NCI-H2029 (cell line): ENCODE measurements around the gene DLG2.

Source experiments
- DNase-seq: peaks from one replicate; lab custom pipeline; 2025; lab: John Stamatoyannopoulos, UW

Gene DLG2

DNA sequence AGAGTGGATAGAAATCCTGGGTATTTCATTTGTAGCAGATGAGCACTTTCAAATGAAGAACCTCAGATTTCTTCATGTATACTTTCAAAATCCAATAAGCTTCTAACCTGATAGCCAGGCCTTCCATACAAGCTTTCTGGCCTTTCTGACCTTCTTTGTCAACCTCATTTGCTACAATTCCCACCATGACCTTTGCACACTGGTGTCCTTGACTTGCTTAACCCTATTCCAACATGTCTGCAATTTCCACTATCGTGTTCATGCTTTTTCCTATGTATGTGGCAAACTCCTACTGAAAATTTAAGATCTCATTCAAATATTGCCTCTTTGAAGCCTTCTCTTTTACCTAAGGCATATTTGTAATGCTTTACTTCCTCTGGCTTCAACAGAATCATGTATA lies 2098.9 kb downstream of the DLG2 start:
- DNase-seq: no peak

DNA sequence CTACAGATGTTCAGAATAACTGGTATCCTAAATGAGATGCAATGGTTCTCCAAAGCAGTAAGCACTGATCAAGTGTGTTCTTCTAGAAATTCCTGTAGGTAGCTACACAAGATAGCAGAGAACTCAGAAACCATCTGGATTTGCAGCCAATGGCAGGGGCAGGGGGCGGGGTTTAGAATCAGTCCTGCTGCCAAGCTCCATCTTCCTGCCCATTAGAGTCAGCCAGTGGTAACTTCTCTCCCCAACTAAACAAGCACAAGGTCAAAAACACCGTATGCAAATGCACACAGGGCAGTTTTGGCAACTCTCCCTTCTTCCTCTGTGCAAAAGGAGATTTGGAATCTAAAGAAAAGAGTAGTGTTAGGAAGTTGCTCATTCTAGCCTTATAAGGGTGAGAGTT lies 2103.5 kb downstream of the DLG2 start:
- DNase-seq: no peak

DNA sequence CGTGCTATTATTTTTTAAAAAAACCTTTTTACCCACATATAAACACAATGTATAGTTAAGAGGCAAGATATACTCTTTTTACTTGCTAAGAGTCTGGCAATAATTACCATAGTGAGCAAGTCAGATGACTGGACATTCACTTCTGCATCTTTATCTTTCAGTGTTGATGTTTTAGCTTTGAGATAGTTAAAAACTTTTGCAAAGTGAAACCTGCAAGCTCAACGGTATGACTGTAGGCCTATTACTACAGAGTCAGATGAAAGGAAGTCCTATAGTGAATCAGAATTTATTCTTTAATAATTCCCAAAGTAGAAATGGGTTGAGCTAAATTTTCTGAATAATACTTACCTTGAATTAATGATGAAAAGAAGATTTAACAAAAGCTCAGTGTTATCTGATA lies 2104.2 kb downstream of the DLG2 start:
- DNase-seq: no peak

DNA sequence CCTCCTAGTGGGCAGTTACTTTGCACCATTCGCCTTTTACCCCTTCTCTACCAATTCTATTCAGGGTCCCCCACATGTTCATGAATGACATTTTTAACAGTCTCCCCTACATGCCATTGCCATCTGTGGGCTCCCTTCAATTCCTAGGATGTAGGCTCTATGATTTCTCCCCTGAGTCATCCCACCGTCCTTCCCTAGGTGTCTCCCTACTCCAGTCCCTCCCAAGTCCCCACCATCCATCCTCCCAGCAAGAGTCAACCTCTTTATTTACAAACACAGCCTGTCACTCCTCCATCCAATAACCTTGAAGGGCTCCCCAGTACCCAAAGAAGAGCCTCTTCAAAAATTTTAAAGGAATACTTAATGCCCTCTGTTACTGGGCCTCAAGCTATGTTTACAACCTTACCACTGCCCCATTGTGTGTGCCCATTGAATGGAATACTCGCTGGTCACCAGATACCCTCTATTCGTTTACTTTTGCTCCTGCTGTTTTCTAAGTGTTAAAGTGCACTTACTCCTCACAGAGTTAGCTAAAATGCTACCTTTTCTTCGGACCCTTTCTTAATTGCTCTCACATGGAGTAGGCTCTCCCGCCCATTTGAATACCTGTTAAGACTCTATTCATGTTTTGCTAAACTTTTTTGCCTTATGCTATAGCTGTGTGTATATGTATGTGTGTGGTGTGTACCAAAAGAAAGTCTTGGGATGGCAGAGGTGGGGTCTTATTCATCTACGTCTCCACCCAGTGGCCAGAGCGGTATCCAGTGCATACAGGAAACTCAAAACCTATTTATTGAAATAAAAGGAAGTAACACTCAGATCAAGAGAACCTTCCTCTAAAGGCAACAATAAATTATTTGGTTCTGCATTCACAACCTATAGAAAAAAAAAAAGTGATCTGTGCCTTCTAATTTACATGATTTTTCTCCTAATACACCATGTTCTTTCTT lies 2105.2 kb downstream of the DLG2 start:
- no peak for DNase-seq

DNA sequence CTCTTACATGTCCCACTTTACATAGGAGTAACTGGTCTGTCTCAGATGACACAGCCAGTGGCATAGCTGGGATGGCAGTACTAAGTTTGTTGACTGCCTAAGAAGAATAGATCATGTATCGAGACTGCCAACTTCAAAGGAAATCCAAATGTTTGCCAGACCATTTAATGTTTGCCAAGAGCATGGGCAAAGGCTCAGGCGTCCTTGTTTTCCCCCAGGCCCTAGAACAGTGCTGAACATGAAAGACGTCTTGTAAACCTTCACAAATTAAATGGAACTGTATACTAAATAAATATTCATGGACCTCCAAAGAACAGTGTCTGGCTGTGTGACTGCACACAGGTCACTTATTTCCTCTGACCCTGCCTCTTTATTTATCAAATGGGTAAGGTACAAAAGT lies 2106.3 kb downstream of the DLG2 start:
- no peak for DNase-seq

DNA sequence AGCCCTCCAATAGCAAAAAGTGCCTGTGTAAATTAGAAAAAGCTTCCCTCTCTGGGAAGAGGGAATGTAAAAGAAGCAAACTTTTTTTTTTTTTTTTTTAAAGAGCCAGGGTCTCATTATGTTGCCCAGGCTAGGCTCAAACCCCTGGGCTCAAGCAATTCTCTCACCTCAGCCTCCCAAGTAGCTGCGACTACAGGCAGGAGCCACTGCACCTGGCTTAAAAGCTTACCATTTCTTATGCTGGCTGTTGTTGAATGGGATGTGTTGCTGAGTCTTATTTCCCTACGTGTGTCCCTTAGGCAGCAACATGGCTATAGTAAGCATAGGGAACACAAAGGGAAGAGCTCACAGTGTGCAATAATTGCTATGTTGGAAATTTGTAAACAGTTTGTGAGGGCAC lies 2115.5 kb downstream of the DLG2 start:
- no peak for DNase-seq

DNA sequence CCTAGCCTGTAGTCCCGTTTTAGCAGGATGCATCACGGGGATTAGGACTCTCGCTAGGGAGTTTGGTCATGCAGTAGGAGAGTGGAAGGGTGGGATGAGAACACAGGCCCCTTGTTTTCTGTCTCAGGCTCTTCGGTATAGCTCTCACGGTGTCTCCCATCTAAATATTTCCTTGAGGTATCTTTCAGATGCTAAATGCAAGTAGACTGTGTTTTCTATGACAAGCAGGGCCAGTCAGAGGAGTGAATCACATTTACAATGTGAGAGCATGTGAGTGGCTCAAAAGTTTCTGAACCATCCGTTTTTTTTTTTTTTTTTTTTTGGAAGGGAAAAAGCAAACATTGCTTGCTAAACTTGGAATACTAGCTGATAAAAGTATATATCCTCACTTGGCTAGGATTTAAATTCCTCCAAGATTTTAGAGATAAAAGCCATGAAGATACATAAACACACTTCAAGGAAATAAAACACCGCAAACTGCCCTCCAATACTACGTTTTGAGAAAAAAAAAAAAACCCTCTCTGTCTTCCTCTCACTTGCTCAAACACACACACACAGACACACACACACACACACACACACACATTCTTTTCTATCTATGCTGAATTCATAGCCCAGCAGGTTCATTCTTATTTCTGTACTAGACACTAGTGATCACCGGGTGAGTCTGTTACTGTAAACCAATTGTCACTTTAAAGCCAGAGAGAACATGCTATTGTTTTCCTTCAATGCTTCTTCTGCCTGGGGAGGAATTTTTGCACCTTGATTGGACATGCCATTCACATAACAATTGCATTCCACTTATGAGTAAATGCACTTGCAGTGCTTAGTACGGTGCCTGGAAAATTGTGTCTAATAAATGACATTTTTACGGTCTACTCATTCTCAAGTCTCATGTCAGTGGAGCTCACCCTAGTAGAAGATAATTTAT lies 2116.3 kb downstream of the DLG2 start:
- no peak for DNase-seq

DNA sequence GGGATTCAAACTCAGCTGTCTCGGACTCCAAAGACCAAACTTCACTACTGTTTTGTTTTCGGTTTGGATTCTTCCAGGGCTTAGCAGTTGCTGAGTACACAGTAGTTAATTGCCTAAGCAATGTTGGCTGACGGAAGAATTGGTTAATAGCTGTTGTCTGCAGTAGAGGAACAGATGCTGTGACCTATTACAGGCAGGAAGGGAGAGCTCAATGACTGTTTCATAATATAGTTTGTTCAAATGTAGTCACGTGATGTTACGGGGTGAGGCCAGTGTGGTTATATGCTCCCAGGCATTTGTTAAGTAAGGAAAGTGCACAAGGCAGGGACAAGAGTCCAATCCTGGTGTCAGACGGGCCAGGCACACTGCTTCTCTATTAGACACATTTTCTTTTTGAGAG lies 2118.3 kb downstream of the DLG2 start:
- DNase-seq: no peak

DNA sequence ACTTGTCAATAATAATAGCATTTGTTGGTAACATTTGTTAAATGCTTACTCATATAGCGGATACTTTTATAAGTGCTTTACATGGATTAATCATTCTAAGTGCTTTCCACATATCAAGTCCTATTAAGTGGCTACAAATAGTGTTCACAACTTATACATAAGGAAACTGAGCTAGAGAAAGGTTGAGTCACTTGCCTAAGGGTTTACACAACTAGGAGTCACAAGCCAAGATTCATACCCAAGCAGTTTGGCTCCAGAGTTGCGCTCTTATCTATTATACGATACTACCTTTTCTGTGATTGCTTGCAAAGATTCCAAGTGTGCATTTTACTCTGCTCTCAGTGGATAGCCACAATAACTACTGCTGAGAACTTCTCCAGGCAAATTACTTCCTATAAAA lies 2125.1 kb downstream of the DLG2 start:
- no peak for DNase-seq

DNA sequence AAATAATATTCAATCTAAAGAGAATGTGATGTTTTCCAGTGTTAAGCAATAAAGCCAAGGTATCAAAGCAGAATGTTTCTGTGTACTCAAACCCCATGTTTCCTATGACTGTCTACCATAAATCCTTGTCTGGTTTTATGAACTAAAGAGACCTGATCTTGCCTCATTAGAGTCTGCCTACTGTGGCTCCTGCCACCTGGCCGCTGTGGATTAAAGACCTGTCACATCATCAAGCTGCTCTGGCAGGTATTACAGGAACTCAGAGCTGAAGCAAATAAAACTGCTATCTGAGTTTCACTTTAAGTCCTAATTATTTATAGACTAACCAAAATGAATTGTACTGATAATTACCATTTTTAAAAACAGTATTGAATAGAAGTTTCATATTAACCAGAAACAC lies 2133.2 kb downstream of the DLG2 start:
- DNase-seq: no peak

DNA sequence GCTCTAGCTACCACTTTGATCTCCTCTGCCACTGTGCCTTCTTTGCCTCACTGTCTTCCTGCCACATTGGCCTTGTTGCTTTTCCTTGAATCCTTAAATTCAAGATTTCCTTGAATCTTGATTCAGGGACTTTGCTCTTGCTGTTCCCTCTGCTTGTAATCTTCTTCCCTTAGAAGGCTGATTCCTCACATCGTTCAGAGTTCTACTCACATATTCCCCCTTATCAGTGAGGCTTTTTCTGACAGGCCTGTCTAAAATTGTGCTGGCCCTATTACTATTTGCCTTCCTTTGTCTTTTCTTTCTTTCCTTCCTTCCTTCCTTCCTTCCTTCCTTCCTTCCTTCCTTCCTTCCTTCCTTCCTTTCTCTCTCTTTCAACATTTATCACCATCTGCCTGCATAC lies 2134.1 kb downstream of the DLG2 start:
- no peak for DNase-seq

DNA sequence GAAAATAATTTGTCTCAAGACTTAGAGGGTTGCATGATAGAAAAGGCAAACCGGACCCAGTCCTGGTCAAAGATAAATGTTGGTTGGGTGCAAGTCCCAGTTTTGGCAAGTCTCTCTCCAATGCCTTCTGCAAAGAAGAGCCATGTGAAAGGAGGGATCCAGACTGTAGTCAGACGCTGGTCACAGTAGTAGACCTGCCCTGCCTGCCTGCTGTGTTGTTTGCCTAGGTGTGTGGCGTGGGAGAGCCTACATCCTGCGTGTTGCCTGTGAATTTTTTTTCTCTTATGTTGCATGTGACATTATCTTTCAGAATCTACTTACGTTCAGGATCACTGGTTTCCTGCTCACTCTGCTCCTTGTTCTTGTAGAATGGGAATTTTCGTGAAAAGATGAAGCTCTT lies 2143.3 kb downstream of the DLG2 start:
- no peak for DNase-seq

DNA sequence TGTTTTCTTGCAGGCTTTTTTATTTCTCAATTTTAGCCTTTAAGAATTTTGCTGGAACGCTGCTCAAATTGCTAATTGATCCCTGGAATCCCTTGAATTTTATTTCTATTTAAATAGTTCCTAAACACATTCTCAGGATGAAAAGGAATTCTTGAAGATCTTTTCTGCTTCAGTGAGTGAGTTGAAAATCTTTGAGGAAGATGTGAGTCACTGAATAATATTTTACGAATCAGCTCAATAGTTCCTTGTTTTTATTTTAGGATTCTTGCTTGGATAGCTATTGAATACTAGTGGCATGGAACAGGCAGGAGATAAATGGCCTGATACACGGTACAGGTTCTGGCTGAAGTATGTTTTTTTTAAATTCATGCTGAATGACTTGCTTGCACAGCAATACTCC lies 2146.3 kb downstream of the DLG2 start:
- no peak for DNase-seq

DNA sequence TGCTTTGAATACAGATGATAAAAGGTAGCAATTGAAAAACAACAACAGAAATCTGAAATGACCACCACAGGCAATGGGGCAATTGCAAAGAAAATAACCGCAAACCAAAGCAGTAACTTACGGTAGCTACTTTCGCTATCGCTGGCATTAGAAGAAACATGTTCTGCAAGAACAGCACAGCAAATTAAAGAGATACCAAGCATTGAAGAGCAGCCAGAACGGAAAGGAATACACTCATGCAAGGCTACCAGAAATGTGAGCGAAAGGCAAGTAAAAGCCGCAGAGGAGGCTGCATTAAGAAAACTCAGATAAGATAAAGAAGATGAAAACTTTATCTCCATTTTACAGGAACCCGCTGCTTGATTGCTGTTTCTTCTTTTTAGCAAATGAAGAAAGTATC lies 2146.9 kb downstream of the DLG2 start:
- DNase-seq: no peak

DNA sequence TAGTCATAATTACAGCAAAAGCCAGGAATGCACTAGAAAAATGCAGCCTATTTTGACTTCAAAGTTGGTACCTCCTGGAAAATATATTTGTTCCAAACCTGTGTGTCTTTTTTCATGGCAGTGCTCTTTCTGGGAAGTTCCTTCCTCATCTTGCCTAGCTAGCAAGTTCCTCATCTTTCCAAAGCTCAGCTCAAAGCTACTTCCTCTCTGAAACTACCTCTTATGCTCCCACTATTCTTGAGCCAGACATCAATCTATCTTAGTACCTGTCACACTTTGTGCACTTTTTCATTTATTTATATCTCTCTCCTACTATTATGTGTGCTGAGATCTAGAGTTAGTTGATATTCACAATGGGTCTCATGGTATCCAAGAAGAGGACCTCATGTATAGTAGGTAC lies 2149.4 kb downstream of the DLG2 start:
- DNase-seq: no peak

DNA sequence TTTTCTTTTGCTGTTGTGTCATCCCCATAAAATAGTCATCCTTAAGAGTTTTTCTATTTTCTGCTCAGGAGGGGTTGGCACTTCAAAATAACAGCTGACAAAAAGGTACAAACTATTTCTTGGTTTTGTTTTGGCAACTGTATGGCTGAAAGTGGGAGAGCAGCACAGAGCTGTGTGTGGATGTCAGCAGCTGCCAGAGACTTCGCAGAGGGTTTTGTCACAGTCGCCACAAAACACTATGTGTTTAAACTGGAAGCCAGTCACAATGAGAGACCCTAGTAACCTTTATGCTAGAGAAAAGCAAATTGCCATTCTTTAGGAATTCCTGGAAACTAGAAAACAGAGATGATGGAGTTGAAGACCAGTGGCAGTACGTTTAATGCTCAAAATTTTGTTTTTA lies 2151.4 kb downstream of the DLG2 start:
- no peak for DNase-seq

DNA sequence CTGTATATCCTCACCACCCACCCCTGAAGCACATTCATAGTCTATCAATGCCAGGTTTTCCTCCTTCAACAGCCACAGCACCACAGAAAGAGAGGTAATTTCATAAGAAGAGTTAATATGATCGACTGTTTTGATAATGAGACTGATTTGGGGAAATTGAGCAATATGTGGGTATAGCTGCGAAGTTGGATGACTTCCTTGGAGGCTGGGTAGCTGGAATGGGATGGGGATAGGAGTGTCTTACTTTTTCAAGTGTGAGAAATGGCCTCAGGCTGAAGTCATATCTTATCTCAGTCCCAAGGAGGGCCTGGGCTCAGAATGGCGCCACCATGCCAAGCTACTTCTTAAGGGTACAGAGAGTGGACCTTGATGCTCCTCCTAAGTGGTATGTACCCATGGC lies 2153.4 kb downstream of the DLG2 start:
- DNase-seq: no peak

DNA sequence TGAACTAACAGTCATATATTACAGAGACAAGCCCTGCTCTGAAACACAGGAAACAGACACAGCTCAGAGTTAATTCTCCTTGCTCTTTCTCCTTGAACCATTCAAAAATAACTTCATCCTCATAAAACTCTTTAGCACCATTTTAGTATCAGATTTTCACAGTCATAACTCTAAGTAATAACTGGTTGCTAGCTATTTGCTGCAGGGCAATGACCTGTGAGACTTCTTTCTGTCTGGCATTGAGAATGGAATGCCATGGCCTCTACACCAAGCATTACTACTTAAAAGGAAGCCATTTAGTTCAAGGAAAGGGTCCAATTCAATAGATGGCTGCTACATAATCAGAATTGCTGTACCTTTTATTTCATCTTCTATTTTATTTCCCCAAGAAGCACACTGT lies 2154.3 kb downstream of the DLG2 start:
- DNase-seq: no peak

DNA sequence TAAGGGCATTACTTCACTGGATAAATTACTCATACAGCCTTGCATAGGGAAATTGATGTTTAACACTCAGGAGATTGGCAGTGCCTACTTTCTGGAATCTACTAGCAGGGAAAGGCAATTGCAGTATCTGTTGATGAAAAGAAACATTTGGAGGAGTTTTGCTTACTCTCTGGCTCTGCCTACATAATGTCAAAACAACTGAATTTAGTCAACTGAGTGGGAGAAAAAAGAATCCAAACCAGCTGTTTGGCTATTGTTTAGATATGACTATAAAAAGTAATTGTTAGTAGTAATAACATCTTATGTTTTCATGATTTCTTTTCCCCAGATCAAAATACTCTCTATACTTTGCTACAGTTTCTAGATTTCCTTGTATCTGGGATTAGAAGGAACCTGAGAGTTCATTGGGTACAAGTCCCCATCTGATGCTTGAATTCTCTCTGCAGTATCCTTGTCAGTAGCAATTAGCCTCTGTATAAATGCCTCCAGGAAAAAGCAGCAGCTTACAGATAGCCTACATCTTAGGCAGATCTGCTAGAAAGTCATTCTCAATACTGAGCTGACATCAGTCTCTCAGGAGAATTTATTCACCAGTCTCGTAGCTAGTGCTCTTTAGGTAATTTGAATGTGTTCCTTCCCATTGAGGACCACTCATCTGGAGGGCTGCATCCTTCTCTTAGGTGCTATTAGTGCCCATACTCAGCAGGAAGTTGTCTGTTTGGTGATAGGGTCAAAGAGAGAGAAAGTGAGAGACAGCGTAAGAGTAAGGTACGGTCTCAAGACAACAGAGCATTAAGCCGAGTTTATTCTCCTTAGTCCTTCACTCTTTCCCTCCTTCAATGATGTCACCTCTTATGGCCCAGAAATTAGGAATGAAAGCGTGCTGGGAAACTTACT lies 2155.1 kb downstream of the DLG2 start:
- no peak for DNase-seq

DNA sequence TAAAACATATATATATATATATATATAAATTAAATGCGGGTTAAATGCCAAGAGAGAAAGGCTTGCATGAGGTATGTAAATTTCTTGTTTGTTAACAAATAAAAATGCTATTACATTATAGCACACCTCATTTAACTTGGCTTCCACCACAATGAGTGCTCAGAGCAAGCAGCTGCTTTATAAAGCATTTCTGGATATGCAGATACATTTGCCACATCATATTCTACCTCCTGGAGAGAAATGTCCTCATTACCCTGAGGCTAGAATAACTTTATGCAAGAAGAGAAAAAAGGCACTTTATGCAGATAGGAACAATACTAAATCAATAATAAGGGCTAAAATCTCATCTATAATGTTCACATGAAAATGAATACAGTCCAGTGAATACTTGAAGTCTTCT lies 2159.3 kb downstream of the DLG2 start:
- no peak for DNase-seq

DNA sequence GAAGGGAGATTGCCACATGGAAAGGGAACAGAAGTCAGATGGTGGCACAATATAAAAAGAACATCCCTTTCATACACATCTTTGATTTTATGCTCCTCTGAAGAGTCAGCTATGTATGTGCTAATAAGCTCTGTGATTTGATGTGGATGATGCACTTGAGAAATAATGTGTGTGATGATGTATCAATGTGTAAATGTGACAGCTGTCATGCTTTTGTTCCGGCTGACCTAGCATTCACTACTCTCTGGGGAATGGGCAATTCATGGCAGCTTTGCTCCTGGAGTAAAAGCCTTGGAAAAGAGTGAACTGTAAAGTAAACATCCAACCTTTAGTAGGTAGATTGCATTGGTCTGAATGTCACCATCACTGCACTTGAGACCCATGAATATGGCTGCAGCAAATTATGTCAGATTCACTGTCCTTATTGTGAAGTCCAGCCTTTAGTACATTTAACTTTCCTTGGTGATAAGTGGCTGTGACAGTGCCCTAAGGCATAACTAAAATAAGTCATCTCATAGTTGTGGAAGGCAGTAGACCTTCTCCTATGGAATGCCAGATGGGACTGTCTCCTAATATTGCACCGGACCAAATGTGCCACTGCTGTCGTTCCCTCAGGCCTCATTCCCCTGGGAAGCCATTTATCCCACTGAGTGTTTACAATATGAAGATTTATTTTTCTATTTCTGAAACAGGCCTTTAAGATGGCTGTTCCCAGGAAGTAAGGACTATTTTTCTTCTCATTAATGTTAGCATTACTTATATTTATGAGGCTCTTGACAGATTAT lies 2162.8 kb downstream of the DLG2 start:
- DNase-seq: no peak
